SK-N-SH (cell line): ENCODE measurements around the gene PLD2.

Experiments
- CHD2 ChIP-seq: fragments of 150-350 bp; IDR thresholded peaks from 2 replicates; pipeline ENCODE4 v1.6.1; 2018; ENCODE audit warnings: low read length; ENCODE audit not compliant: partially characterized antibody
- RAD21 ChIP-seq: IDR thresholded peaks from 2 replicates; pipeline ENCODE4 v1.6.1; 2012; ENCODE audit warnings: mild to moderate bottlenecking, low read length
- RFX5 ChIP-seq: IDR thresholded peaks from 2 replicates; pipeline ENCODE4 v1.6.1; 2012; ENCODE audit warnings: mild to moderate bottlenecking, improper control_type of control experiment, low read length
- TF ChIP-seq, protein P1 (sequence below): fragments of 200-600 bp; sonication (generic); IDR thresholded peaks from 2 replicates; pipeline ENCODE4 v1.6.1; 2017; ENCODE audit warnings: antibody characterized with exemption, mild to moderate bottlenecking, moderate library complexity
- TF ChIP-seq, protein P2 (sequence below): IDR thresholded peaks from 2 replicates; pipeline ENCODE4 v1.6.1; 2012; ENCODE audit warnings: mild to moderate bottlenecking, low read depth, low read length, moderate library complexity
- TF ChIP-seq, protein P3 (sequence below): IDR thresholded peaks from 2 replicates; pipeline ENCODE4; 2012

DNA sequence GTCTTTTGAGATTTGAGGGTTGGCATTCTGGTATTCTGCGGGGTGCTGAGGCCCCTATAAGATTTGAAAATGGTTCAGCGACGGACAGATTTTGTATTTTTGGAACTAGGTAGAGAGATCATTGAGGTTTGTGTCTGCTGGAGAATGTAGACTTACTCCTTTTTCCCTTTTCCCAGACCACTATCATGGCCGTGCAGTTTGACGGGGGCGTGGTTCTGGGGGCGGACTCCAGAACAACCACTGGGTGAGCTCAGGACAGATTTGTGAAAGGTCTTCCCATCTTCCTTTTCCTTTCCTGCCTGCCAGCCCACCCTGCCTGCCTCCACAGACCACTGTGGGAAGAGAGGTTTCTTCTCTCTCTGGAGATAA lies 10.4 kb upstream of the PLD2 start:
- TF ChIP-seq, protein P1, sequence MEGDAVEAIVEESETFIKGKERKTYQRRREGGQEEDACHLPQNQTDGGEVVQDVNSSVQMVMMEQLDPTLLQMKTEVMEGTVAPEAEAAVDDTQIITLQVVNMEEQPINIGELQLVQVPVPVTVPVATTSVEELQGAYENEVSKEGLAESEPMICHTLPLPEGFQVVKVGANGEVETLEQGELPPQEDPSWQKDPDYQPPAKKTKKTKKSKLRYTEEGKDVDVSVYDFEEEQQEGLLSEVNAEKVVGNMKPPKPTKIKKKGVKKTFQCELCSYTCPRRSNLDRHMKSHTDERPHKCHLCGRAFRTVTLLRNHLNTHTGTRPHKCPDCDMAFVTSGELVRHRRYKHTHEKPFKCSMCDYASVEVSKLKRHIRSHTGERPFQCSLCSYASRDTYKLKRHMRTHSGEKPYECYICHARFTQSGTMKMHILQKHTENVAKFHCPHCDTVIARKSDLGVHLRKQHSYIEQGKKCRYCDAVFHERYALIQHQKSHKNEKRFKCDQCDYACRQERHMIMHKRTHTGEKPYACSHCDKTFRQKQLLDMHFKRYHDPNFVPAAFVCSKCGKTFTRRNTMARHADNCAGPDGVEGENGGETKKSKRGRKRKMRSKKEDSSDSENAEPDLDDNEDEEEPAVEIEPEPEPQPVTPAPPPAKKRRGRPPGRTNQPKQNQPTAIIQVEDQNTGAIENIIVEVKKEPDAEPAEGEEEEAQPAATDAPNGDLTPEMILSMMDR: no peak
- TF ChIP-seq RAD21: no peak
- no peak for TF ChIP-seq RFX5
- TF ChIP-seq, protein P2, sequence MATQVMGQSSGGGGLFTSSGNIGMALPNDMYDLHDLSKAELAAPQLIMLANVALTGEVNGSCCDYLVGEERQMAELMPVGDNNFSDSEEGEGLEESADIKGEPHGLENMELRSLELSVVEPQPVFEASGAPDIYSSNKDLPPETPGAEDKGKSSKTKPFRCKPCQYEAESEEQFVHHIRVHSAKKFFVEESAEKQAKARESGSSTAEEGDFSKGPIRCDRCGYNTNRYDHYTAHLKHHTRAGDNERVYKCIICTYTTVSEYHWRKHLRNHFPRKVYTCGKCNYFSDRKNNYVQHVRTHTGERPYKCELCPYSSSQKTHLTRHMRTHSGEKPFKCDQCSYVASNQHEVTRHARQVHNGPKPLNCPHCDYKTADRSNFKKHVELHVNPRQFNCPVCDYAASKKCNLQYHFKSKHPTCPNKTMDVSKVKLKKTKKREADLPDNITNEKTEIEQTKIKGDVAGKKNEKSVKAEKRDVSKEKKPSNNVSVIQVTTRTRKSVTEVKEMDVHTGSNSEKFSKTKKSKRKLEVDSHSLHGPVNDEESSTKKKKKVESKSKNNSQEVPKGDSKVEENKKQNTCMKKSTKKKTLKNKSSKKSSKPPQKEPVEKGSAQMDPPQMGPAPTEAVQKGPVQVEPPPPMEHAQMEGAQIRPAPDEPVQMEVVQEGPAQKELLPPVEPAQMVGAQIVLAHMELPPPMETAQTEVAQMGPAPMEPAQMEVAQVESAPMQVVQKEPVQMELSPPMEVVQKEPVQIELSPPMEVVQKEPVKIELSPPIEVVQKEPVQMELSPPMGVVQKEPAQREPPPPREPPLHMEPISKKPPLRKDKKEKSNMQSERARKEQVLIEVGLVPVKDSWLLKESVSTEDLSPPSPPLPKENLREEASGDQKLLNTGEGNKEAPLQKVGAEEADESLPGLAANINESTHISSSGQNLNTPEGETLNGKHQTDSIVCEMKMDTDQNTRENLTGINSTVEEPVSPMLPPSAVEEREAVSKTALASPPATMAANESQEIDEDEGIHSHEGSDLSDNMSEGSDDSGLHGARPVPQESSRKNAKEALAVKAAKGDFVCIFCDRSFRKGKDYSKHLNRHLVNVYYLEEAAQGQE: no peak
- no peak for TF ChIP-seq CHD2
- TF ChIP-seq, protein P3, sequence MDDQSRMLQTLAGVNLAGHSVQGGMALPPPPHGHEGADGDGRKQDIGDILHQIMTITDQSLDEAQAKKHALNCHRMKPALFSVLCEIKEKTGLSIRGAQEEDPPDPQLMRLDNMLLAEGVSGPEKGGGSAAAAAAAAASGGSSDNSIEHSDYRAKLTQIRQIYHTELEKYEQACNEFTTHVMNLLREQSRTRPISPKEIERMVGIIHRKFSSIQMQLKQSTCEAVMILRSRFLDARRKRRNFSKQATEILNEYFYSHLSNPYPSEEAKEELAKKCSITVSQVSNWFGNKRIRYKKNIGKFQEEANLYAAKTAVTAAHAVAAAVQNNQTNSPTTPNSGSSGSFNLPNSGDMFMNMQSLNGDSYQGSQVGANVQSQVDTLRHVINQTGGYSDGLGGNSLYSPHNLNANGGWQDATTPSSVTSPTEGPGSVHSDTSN: no peak
